Right renal pelvis (tissue), 4 donors: ENCODE results near the gene DHRS12. TPM values are rescaled to one million over a fixed set of nuclear protein-coding genes. Genes with fewer than 3 reads are reported as not detected.

ENCODE experiments used
- DNase-seq, 4 donors: peaks; one replicate each; pipeline ENCODE4 v3.0.0-alpha.2; 2013; ENCODE audit warnings: low read depth in 4 of 4, low spot score in 3 of 4, missing footprints in 1 of 4
- polyA plus RNA-seq, 4 donors: library from polyadenylated mRNA; unstranded; fragments of 120-200 nt; gene quantifications; one replicate each; pipeline ENCODE4 v1.2.1, GENCODE V29; 2013; ENCODE audit not compliant: insufficient read length in 4 of 4

The DHRS12 gene
- polyA plus RNA-seq, 4 donors = 19.3 to 22.7 (median 22.2) TPM

DNA sequence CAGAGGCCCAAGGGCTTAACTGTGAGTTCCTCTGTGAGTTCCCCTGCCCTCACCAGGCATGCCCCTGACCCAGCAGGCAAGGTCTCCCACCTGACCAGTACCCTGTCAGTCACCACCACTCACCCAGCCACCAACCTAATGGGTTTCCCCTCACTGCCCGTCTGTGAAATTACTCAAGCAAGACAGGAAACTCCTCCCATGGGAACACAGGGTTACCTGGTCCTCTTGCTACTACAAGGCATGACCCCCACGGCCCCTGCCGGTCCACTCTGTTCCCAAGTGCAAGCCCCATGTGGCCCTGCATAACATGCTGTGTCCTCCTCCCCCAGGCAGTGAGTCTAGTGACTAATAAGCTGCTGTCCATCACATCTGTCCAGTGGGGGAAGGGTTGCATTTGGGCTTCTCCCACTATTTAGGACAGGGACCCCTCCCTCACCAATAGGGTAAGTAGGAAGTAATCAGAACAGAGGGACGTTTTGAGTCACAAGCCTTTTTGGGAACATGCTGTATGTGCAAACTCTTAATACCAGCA lies 8.0 kb upstream of the DHRS12 start:
- no peak for DNase-seq

DNA sequence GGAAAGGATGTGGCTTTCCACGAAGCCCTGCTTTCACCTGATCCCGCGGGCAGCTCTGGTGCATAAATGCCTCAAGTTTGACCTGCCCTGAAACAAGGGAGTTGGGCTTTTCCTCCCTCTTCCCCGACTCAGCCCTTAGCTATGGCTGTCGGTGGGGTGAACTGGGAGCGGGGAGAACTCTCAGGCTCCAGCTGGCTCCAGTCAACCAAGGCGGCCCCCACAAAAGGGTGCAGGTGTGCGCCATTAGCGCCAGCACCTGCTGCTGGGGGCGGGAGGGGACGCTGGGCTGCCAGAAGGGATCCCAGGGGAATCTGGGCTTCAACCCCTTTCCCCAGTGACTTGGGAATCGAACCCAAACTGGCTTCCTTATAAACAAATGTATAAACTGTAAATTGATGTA lies 7.1 kb upstream of the DHRS12 start:
- DNase-seq = no peak

DNA sequence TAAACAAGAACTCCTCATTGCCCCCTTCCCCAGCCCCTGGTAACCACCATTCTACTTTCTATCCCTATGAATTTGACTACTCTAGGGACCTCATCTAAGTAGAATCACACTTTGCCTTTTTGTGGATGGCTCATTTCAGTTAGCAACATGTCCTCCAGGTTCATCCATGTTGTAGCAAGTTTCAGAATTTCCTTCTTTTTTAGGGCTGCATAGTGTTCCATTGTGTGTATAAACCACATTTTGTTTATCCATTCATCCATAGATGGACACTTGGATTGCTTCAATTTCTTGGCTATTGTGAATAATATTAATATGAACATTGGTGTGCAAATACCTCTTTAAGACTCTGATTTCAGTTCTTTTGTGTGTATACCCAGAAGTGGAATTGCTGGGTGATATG lies 4.8 kb upstream of the DHRS12 start:
- no peak for DNase-seq

DNA sequence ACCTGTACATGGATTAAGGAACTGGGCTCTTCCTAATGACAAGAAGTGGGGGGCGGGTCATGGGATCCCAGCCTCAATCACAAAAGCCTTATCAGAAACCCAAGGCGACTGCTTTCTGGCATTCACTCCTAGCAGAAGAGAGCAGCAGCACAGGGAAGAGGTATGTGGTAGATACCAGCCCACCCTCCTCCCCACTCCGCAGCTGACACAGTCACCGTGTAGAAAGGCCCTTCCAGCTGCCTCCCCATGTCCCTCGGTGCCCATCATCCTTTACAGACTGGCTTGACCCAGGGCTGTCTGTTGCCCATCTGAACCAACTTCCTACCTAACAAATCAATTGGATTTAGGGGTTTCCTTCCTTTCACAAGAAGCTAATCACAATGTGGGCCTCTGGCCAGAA lies 3.1 kb upstream of the DHRS12 start:
- no peak for DNase-seq

DNA sequence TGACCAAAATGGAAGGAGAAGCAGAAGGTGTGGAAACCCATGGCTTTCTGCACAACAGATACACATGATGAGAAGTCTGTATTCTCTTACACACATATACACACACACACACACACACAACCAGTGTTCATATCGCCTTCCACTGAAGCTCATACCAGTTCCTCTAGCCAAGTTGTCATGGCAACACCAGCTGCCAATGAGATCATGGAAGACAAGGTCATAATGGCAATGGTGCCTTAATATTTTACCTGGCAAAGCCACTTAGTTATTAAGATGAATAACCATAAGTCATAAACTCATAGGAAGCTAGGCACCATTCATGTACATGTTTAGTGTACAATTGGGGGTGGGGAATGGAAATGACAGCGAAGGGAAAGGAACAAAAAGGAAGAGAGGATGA lies 2.6 kb upstream of the DHRS12 start:
- DNase-seq = no peak

DNA sequence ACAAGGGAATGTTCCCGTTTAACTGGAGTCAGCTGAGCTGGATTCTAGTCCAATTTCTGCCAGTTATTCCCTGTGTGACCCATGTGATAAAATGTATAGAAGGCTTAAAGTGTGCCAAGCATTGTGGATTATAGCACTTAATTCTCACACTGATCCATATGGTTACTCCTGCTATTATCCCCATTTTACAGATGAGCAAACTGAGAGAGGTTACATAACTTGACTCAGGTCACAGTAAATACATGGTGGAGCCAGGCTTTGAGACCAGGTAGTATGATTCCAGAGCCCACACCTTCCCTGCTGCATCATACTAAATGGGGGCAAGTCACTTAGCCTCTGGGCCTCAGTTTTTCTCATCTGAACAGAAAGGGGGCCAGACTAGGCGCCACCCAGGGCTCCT lies 2.0 kb upstream of the DHRS12 start:
- DNase-seq = no peak

DNA sequence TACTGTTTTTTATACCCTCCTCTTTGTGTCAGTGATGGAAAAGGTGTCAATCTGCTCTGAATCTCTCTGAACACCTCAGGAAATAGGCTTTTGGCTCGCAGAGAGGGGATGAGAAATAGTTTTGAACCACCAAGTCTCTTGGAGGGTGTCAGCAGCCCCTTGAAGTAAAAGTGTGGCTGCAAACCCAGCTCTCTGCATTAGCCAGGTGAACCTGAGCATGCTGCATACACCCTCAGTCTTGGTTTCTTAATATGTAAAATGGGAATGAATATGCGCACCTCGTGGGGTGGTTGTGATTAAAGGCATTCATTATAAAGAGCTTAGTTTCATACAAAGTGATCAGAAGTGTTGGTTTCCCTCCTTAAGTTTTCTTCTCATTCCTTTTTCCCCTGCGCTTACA lies 1.4 kb upstream of the DHRS12 start:
- no peak for DNase-seq

DNA sequence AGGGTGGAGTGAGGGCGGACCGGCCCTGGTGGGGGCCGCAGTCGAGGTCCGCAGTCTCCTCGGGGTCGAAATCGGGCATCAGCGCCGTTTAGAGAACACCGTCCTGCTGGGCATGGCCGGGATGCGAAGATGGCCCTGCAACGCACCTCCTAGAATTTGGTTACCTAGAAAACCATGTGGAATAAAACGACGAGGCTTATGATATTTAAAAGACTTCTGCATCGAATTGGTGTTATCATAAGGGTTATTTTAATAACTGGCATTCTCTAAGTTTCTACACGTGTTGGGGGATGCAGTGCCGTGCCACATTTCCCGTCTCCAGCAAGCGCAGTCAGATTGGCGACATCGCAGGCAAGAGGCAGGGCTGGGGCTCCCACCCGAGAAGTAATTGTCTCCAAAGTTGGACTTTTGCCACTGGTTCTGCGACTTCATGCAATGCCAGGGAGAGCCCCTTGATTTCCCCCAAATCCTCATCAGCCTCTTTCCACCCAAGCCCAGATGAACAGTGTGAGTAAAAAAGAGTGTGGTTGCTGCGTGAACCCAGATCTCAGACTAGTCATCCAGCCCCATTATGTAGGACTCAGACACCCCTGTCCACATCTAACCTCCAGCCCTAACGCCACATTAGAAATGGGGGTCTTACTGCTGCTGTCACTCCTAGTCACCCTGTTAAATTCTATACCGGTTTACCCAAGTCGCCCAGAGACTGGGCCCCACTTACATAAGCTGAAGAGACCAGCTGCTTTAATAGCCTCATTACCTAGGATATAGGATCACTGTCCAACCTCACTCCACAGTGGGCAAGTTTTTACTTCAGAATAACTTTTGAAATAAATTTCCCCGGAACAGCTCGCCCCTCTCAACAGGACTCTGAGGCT lies 571 bp upstream of the DHRS12 start:
- peak in 1 of 4 donors; percentile 38 for DNase-seq

DNA sequence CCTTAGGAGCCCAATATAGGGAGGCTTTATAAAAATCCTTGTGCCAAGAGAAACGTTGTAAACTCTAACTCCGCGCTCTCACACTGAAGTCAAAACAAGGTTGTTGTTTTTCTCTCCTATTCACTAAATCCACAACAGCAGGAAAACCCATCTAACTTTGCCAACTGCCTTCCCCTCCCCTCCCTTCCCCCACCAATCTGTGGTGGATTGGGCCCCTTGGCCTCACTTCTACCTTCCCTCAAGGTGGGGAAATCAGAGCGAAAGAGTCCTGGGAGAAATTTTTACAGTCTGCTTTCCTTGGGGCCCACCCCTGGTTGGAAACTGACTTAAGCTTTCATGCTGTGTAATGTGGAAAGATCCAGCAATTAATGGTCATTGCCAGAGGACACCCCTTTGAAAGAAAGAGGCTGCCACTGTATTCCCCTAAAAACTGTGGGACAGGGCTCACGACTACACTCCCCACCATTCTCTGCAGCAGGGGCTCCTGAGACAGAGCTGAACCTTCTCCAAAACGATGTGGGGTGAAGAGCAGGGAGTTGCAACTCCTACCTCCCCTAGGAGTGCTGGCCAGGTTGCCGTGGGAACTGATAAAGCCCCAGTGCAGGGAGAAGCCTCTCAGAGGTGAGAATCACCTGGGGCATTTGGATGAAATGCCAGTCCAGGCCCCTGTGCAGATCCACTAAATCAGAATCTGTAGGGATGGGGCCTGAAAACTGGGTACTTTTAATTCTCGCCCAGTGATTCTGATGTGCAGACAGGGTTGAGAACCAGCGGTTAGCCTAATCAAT lies 1.1 kb downstream of the DHRS12 start:
- DNase-seq = no peak

DNA sequence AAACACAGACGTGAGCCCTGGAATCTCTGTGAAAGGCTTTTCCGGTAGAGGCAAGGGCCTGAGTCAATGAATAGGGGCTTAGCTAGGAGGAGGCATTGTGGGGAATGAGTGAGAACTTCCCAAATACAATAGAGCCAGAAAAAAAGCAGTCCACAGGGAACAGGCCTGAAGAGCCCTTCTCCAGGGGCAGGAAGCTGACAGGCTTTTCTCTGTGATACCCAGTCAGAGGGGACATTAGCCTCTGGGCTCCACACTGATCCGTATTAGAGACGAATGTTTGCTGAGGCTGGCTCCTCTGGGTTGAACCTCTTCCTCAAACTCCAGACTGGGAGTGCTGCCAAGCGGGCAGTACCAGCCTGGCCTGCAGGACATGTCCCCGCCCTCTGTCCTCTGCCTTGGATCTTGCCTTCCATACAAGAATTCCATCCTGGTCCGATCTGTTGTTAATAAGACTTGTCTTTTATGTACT lies 2.3 kb downstream of the DHRS12 start:
- no peak for DNase-seq

DNA sequence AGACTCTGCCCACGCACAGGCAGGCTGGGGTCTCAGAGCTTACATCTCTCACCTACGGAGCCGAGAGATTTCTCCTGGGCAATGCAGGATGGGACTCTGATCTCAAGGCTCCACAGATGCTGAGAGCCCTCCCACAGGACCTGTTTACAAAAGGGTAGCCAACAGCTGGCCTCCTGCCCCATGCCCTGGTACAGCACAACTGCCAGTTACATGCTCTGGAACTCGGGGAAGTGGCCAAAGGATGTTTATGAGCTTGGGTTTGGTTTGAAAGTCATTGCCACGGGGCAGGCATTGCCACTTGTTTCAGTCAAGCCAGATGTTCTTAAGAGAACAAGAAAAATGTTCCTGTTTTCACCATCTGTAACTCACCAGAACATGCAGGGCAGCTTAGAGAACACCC lies 3.5 kb downstream of the DHRS12 start:
- no peak for DNase-seq

DNA sequence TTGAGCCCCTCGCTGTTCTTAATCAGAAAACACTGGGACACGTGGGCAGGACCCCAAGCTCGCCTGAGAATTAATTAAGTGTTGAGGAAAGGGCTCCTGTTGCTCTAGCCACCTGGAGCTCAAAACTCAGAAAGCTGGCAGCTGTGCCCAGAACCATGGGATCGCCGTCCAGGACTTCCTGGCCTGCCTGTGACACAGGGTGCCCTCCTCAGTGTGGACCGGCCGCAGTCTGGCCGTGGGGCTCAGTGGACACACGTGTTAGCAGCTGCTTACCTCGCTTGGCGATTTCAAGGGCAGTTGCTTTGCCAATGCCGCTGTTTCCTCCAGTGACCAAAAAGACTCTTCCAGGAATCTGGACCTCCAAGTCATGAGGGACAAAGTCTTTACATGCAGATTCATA lies 4.7 kb downstream of the DHRS12 start:
- no peak for DNase-seq

DNA sequence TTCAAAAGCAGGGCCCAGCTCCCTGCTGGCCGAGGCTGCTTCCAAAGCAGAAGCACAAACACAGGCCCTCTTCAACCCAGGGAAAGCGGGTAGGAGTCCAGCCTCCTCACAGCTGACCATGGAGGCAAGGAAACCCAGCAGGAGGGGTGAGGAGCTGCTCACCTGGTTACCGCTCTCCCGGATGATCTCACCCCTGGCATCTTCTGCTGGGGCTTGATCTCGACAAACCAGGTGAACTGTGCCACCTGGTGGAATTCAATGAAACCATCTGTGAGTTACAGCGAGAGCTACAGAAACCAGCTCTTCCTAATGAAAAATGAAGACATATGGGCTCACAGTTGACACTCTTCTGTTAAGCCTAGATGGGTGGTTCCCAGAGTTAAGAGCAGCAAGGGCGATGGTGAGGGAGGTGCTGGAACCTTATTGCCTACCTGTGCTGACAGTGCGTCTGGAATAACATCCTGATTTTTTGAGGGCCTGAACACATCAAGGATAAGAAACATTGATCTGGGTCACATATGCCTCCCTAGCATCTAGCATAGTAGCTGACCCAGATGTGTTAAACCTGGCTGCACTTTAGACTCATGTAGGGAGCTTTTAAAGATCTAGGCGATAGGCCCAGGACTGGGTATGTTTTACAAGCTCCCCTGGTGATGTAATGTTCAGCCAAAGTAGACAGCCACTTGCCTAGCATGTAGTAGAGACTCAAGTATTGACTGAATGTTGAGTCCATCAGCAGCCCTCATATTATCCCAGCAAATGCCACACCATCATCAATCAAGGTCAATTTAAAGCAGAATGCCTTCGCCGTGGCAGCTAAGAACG lies 6.1 kb downstream of the DHRS12 start:
- DNase-seq = peak in 2 of 4 donors; percentile 44 to 65

DNA sequence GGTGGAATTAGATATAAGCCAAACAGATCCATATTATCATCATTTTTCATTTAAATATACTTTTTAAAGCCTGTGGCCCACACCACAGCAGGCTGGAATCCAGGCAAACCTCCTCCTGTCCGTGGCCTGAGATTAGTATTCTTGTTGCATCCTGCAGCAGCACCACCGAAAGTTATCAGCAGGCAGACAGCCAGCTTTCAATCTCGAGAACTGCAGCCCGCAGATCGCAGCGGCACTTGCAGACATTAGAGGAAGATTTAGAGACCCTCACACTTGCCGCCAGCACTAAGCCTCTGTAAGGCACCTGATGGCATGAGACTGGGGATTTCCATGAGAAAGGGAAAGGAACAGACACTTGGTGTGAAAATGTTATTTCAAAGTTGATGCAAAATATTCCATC lies 7.4 kb downstream of the DHRS12 start:
- no peak for DNase-seq

DNA sequence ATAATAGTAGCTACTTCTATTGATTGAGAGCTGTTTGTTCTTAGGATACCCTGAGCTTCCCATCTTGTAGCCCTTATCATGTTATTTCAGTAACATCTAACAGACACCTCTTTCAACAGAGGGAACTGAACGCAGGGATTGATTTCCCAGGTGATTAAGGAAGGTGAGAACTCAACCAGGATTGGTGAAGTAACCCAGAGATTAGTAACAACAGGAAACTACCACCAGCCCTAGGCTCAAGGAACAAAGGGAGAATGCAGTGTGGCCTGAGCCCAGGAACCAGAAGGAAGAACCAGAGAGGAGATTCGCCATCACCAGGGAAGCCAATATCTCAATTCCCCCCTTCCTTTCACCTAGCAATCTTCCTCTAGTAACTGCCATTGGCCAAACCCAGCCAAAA lies 8.5 kb downstream of the DHRS12 start:
- DNase-seq = no peak

DNA sequence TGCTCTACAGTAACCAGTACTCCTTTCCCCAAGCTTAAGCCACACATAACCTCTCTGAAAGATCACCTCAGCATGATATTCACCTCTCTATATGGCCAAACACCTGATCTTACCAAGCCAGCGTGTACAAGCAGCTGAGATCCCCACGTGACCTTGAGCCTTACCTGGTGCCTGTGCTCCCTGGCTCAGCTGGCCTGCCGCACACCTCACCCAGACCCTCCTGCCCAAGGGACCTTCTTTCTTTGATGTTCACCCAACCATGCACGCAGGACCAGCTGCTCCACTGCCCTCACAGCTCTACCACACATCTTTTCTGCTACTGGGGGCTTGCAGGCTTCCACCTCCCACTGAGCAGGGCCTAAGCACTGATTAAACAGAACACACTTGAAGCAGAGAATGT lies 9.0 kb downstream of the DHRS12 start:
- DNase-seq = no peak

DNA sequence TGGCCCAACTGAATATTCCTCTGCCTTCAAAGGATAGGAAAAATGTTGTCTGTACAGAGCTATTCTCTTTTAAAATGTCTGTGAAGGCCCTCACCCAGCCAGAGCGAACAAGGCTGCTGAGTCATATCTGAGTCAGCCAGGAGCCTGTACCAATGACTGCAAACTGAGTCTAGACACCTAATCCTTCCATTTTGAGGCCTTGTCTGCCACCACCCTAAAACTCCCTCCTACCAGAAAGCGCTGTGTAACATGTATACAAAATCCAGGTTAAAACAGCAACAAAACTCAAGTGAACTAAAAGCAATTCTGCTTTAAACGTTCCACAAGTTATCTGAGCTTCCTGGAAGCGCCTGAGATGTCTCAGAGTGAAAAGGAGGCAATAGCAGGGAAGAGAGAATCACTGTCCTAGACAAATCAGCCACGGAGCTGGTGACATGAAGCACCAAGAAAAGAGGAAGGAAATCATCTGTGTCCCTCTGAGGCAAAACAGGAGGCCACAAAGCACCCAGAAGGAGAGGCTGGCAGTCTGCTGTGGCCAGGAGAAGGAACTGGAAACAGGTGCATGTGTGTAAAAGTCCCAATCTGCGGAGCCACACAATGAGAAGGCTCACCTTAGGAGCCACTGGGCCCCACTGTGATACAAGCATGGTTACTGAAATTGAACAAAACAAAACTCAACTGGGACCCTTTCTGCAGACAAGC lies 10.2 kb downstream of the DHRS12 start:
- DNase-seq = no peak

DNA sequence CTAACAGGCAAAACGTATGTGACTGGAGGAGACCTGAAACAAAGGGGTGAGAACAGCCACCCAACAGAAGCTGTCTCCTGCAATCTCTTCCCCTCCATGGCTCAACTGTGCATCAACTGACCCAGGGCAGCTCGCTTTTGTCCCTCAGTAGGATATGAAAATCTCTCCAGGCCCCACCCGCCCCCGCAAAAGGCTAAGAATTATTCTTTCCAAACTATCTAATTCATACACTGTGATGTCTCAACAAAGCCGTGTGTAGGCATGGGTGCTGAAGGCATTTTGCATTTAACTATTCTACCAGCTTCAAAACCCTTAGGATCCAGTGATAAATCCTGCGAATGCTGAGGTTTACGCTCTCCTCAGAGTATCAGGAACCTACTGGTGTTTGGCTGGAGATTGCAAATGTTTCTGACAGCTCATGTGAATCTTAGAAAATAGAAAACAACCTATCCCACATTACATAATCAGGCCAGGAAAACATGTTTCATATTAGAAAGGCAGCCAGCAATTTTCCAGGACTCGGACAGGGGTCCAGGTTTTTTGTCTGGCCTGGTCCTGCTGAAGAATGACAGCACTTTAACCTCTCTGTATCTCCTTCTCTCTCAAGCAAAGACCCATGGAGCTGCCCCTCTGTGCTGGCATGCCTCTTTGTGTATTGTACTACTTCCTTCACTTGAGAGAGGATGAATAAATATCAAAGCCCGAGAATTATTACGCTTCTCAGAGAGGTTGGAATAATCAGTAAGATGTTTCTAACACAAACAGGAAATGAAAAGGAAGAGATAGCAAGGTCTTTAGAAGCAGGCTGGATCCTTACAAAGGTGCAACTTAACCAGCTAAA lies 17.3 kb downstream of the DHRS12 start:
- DNase-seq = no peak

DNA sequence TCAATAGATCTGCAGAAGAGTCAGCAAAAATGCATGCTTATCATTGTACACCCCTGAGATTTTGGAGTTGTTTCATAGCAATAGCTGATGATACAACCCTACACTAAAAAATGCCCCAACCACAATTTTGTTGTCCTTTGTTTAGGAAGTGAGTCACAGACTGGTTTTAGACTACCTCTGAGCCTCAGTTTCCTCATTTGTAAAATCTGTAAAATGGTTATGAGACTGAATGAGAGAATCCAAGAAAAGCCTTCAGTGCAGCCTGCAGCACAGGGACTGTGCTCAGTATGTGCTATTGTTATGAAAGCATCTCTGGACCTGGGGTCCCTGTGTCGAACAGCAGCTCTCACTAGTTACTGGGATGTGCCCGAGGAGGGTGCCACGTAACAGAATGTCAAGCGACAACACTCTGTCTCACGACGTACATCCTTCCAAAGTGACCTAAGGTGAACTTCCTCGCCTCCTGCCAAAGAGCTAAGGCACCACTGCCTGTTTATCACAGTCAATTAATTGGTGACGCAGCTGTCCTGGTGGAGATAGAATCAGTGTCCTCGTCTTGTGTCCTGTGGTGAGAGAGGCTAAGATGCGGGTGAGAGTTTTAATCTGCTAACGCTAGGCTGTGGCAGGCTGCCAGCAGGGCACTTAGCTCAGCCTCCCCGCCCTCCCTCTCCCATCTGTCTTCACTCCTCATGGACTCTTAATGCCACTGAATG lies 18.1 kb downstream of the DHRS12 start:
- DNase-seq = no peak
